ENCODE measurements around the gene AGMO. TPM values are rescaled to one million over a fixed set of nuclear protein-coding genes. Genes with fewer than 3 reads are reported as not detected.

Gene AGMO
- total RNA-seq, 1 experiment from 2014 or later, result not detected

DNA sequence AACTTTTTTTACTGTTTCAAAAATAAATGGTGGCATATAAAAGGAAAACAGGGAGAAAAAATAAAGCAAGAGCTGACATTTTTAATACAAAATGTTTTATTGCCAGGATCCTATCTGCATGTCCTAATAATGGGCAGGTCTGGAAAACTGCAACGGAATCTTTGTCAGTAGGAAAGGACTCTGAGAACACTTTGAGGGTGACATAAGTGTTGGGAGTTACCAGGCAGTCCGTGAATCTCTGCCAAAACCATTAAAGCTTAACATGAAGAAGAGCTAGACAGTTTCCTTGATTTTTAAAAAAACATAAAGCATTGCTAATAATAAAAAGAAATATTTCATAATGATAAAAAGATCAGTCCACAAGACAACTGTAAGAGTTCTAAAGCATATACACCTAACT, 80.7 kb downstream of the AGMO start:
- no peaks in the 10 kb centered on the region for H3K36me3 ChIP-seq (ENCODE audit: control insufficient read depth, insufficient read depth, low read length)
- no TSS peak for BruUV-seq (replicated peaks)

DNA sequence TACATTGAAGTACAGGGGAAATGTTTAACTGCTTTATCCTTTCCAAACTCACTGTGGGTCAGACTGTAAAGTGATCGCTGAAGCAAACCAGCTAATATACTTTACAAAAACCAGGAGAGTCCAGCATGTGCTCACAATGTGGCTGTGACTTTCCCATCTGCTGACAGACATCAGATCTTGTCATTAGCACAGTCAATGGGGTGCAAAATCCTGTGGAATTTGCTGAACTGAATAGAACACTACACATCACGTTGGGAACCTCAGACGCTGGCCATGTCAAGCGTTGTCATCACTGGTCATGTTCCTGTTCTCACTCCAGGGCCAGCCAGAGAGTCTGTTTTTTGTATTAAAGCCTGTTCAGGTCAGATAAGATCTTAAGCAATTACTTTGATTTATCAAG, 83.4 kb downstream of the AGMO start:
- Histone ChIP-seq H3K4me3 (ENCODE audit: low read depth in 2 of 2, low read length in 2 of 2) (no peak overlapping the region), H3K4me1 (ENCODE audit: control insufficient read depth, insufficient read depth, low read length) (no peaks in the 10 kb centered on the region), H3K27me3 (ENCODE audit: control insufficient read depth, insufficient read depth, low read length) (no peaks in the 10 kb centered on the region), H3K9me3 (ENCODE audit: control insufficient read depth, insufficient read depth, low read depth, low read length) (no peaks in the 10 kb centered on the region; the same call in 1 of the 2 replicates), H3K36me3 (ENCODE audit: control insufficient read depth, insufficient read depth, low read length) (no peaks in the 10 kb centered on the region), H3K27ac (ENCODE audit: low read length) (no peak overlapping the region)
- ChIA-PET CTCF (no interaction called here), POLR2A (no interaction called here)
- intact Hi-C loops (cut with micrococcal nuclease; ENCODE audit: unreplicated experiment), result no loop called here
- DNase-seq (ENCODE audit: low read depth, low spot score) (no peak), ATAC-seq (no peak)
- TF ChIP-seq POLR2AphosphoS5 (IDR thresholded peaks at IDR 0.05; ENCODE audit: low read depth, low read length), result no peak
- TF ChIP-seq, protein P1, sequence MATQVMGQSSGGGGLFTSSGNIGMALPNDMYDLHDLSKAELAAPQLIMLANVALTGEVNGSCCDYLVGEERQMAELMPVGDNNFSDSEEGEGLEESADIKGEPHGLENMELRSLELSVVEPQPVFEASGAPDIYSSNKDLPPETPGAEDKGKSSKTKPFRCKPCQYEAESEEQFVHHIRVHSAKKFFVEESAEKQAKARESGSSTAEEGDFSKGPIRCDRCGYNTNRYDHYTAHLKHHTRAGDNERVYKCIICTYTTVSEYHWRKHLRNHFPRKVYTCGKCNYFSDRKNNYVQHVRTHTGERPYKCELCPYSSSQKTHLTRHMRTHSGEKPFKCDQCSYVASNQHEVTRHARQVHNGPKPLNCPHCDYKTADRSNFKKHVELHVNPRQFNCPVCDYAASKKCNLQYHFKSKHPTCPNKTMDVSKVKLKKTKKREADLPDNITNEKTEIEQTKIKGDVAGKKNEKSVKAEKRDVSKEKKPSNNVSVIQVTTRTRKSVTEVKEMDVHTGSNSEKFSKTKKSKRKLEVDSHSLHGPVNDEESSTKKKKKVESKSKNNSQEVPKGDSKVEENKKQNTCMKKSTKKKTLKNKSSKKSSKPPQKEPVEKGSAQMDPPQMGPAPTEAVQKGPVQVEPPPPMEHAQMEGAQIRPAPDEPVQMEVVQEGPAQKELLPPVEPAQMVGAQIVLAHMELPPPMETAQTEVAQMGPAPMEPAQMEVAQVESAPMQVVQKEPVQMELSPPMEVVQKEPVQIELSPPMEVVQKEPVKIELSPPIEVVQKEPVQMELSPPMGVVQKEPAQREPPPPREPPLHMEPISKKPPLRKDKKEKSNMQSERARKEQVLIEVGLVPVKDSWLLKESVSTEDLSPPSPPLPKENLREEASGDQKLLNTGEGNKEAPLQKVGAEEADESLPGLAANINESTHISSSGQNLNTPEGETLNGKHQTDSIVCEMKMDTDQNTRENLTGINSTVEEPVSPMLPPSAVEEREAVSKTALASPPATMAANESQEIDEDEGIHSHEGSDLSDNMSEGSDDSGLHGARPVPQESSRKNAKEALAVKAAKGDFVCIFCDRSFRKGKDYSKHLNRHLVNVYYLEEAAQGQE (IDR thresholded peaks at IDR 0.05; ENCODE audit: insufficient read depth in 1 of 2, low read depth in 2 of 2, low read length in 1 of 2), result no peak
- TF ChIP-seq TCF7L2 (IDR thresholded peaks at IDR 0.05; ENCODE audit: low read depth, low read length), result no peak
- no peak for TF ChIP-seq SIN3A (IDR thresholded peaks at IDR 0.05; ENCODE audit: borderline replicate concordance, insufficient read depth, low read depth, low read length)
- no TSS peak for BruUV-seq (replicated peaks)
- in situ Hi-C loops (cut with HindIII; ENCODE audit: low pct_unique_long_range_greater_than_20kb, low sequenced_read_pairs), result no loop called here

More for the DNA sequence above, 80.7 kb downstream of the AGMO start:
- Histone ChIP-seq H3K27ac (ENCODE audit: low read length) (no peak overlapping the region), H3K4me3 (ENCODE audit: low read depth in 2 of 2, low read length in 2 of 2) (no peak overlapping the region), H3K27me3 (ENCODE audit: control insufficient read depth, insufficient read depth, low read length) (no peaks in the 10 kb centered on the region), H3K4me1 (ENCODE audit: control insufficient read depth, insufficient read depth, low read length) (no peaks in the 10 kb centered on the region), H3K9me3 (ENCODE audit: control insufficient read depth, insufficient read depth, low read depth, low read length) (no peaks in the 10 kb centered on the region; the same call in 1 of the 2 replicates)
- DNase-seq (ENCODE audit: low read depth, low spot score) (no peak), ATAC-seq (no peak)
- POLR2A ChIA-PET, result no interaction called here
- in situ Hi-C loops (cut with HindIII; ENCODE audit: low pct_unique_long_range_greater_than_20kb, low sequenced_read_pairs), result no loop called here
- CTCF ChIA-PET, result no interaction called here
- intact Hi-C loops (cut with micrococcal nuclease; ENCODE audit: unreplicated experiment), result no loop called here
- TF ChIP-seq, protein P1 (IDR thresholded peaks at IDR 0.05; ENCODE audit: insufficient read depth in 1 of 2, low read depth in 2 of 2, low read length in 1 of 2), result no peak
- TF ChIP-seq, protein P2, sequence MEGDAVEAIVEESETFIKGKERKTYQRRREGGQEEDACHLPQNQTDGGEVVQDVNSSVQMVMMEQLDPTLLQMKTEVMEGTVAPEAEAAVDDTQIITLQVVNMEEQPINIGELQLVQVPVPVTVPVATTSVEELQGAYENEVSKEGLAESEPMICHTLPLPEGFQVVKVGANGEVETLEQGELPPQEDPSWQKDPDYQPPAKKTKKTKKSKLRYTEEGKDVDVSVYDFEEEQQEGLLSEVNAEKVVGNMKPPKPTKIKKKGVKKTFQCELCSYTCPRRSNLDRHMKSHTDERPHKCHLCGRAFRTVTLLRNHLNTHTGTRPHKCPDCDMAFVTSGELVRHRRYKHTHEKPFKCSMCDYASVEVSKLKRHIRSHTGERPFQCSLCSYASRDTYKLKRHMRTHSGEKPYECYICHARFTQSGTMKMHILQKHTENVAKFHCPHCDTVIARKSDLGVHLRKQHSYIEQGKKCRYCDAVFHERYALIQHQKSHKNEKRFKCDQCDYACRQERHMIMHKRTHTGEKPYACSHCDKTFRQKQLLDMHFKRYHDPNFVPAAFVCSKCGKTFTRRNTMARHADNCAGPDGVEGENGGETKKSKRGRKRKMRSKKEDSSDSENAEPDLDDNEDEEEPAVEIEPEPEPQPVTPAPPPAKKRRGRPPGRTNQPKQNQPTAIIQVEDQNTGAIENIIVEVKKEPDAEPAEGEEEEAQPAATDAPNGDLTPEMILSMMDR (IDR thresholded peaks at IDR 0.05), result no peak
- no peak for TF ChIP-seq POLR2AphosphoS5 (IDR thresholded peaks at IDR 0.05; ENCODE audit: low read depth, low read length)
- no peak for TF ChIP-seq TCF7L2 (IDR thresholded peaks at IDR 0.05; ENCODE audit: low read depth, low read length)
- no peak for TF ChIP-seq SIN3A (IDR thresholded peaks at IDR 0.05; ENCODE audit: borderline replicate concordance, insufficient read depth, low read depth, low read length)

Measured in Panc1 (cell line).